MV-4-11 (cell line): ENCODE measurements around the gene ZNF567.
"Not testable (repeated sequence)": the region's sequence is repeated elsewhere in the genome, so short reads cannot be mapped to it uniquely, and the experiment has no call there.

ENCODE experiments used
- DNase-seq: peaks from one replicate; lab custom pipeline; 2025; lab: John Stamatoyannopoulos, UW

Gene ZNF567

GRCh38 chr19:36687214-36688056 lies at the start of gene ZNF567:
TSS of gene ZNF567 (plus strand) at chr19:36687612. CDS start at chr19:36694868, 7,256 bp downstream.
- peak; percentile 97 for DNase-seq

- DNase-seq = no peak
Measured at GRCh38 chr19:36638862-36639510, 48.4 kb upstream of the ZNF567 start.

DNA sequence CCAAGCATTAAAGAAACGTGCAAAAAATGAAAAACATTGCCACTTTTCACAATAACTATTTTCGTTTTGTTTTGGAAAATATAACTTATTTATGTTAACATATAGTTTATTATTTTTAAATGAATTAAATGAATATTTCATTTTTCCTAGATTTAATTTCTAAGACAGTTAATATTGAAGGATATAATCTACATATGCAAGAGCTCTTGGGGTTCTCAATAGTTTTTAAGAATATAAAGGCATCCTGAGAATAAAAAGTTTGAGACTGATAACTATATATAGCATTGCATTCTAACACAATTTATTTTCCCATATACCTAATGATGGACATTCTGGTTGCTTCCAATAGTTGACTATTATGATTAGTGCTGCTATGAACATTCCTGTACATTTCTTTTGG lies 40.7 kb upstream of the ZNF567 start:
- DNase-seq = no peak

DNA sequence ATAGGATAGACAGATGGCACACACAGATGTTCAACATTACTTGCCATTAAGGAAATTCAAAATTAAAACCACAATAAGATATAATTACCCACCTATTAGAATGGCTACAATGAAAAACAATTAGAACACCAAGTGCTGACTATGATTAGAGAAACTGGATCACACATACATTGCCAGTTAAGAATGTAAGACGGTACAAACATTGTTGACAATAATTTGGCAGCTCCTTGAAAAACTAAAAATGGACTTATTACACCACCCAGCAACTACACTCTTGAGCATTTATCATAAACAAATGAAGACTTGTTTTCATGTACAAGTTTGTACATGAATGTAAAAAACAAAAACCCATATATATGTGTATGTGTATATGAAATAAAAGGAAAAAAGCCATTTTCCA lies 34.5 kb upstream of the ZNF567 start:
- DNase-seq = no peak

- DNase-seq = no peak
Measured at GRCh38 chr19:36665832-36666231, 21.6 kb upstream of the ZNF567 start.

- DNase-seq = no peak
Measured at GRCh38 chr19:36668646-36669045, 18.8 kb upstream of the ZNF567 start.

DNA sequence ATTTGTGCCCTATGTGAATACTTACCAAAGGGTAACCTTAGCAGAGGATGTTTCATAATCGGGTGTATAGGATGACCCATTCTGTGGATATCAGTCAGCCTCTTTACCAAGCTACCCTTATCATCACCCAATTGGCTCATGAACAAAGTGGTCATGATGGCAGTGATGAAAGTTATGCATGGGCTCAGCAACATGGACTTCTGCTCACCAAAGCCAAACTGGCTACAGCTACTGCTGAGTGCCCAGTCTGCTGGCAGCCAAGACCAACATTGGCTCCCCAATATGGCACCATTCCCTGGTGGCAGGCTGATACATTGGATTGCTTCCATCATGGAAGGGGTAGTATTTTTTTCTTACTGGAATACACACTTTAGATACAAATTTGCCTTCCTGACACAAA lies 15.0 kb upstream of the ZNF567 start:
- DNase-seq = no peak

DNA sequence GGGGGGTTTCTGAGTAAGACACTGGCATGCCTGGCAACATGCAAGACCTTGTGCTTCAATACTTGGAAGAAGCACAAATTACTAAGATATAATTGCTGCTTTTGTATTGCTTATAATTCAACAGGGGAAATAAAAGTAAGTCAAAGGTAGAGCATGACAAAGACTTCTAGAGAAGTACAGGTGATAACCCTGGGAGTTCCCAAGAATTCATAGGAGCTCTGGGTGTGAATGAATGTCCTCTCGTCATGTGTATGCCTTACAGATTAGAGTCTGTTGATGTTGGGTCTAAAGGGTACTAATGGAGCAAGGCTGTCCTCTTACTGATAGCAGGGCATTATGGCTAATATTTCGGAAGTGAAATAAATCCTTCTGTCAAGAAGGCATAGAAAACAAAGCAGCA lies 13.2 kb upstream of the ZNF567 start:
- no peak for DNase-seq

GRCh38 chr19:36679455-36679854 lies 8.0 kb upstream of the ZNF567 start:
- DNase-seq = no peak

DNA sequence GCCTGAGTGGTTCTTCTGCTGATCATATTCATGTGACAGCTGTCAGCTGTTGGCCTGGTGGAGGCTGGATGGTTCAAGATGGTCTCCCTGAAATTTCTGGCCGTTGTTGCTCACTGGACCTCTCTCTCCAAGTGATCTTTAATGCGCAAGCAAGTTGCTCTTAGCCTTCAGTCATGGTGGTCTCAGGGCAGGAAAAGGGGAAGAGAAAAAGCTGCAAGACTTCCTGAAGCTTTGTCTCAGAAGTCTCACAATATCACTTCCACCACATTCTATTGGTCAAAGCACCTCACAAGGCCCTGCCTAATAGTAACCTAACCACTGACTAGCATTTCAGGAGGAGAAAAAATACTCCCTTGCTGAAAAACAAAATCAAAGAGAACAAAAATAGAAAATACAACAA lies 1.6 kb upstream of the ZNF567 start:
- DNase-seq = peak; percentile 88

DNA sequence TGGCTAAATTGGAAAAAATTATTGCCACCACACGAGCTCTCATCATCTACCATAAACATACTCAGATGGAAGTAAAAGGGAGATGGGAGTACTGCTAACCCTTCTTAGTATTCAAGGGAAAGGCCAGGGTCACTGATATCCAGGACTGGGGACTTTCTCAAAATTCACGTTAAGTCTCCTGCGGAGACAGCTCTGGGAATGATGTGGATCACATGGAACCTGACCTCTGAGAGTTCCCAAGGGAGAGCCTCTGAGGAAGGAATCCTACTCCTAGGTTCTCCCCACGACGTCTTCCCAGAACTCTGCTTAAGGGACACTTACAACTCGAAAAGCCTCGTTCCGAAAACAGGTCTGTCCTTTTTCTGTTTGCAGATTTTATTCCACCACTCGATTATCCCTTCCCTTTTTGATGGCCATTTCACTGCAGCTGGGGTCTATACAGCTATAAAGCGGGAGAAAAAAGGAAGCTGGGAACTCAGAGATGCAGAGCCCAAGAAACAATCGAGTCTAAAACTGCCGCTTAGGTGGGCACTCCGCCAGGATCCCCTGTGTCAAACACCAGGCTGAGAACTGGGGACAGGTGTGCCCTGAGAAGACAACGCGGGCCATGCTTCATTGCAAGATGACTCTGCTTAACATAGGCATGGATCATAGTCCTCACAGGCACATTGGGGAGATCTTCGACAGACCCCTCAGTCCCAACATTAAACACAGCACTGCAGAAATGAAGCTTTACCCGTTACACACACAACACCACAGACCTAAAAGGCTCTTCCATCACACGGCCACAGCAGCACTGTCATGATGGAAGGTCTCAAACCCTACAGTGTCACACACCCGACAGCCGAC lies 823 bp upstream of the ZNF567 start:
- DNase-seq = no peak

- DNase-seq = no peak
Measured at GRCh38 chr19:36688058-36688457, 646 bp downstream of the ZNF567 start.

DNA sequence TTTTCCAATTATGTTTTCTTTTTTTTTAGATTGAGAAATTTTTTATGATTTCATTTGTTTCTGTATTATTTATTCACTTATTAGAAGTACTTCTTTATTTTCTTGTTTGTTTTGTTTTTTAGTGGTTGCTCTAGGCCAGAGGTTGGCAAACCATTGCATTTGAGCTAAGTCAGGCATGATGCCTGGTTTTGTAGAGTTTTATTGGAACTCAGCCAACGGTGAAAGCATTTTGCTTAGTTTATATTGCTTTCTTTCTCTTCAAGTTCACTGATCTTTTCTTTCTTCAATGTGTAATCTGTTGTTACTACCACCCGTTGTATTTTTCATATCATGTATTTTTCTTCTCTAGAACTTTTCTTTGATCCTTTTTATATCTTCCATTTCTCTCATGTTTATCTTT lies 19.7 kb downstream of the ZNF567 start:
- DNase-seq = no peak

DNA sequence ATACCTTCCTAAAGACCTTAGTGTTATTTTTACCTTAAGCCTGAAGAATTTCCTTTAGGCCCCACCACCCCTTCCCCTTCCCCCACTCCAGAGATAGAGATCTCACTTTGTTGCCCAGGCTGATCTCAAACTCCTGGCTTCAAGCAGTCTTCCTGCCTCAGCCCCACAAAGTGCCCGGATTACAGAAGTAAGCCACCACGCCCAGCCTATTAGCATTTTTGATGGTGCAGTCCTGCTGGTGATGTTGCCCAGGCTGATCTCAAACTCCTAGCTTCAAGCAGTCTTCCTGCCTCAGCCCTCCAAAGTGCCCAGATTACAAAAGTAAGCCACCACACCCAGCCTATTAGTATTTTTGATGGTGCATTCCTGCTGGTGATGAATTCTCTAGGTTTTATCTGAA lies 22.0 kb downstream of the ZNF567 start:
- DNase-seq = no peak

- DNase-seq = no peak
Measured at GRCh38 chr19:36719687-36720556, 32.5 kb downstream of the ZNF567 start.

DNA sequence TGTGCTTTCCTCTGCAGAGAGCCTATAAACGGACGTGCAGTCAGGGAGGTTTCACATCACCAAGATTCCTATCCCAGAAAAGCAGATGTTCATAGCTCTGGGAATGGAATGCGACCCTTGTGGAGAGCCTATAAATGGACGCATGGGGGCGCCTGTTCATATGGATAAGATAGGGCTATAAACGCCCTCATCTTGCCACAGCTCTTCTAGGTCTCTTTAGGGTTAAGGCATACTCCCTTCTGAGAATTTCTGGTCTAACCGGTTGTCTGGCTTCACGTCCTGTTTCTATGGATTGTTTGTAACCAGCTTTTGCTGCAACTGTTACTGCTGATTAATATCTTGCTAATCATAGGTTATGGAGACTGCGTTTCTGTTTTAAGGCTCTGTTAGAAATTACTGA lies 48.8 kb downstream of the ZNF567 start:
- not testable (repeated sequence) for DNase-seq

- DNase-seq = no peak
Measured at GRCh38 chr19:36745870-36746269, 58.5 kb downstream of the ZNF567 start.

GRCh38 chr19:36747750-36748149 lies 60.3 kb downstream of the ZNF567 start:
- no peak for DNase-seq

DNA sequence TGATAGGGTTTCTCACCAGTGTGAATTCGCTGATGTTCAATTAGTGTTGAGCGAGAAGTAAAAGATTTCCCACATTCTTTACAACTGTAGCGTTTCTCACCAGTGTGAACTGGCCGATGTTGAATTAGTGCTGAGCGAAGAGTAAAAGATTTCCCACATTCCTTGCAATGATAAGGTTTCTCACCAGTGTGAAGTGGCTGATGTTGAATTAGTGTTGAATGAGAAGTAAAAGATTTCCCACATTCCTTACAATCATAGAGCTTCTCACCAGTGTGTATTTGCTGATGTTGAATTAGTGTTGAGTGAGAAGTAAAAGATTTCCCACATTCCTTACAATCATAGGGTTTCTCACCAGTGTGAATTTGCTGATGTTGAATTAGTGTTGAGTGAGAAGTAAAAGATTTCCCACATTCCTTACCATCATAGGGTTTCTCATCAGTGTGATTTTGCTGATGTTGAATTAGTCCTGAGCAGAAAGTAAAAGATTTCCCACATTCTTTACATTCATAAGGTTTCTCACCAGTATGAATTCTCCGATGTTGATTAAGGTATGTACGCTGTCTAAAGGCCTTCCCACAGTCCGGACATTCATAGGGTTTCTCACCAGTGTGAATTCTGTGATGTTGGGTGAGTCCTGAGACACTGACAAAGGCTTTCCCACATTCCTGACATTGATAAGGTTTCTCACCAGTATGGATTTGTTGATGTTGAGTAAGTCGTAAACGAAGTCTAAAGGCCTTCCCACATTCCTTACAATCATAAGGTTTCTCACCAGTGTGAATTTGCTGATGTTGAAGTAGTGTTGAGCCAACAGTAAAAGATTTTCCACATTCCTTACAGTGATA lies 61.2 kb downstream of the ZNF567 start:
- no peak for DNase-seq

DNA sequence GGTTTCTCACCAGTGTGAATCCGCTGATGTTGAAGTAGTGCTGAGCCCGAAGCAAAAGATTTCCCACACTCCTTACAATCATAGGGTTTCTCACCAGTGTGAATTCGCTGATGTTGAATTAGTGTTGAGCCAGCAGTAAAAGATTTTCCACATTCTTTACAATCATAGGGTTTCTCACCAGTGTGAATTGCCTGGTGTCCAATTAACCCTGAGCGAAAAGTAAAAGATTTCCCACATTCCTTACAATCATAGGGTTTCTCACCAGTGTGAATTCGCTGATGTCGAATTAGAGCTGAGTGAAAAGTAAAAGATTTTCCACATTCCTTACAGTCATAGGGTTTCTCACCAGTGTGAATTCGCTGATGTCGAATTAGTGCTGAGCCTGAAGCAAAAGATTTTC lies 62.2 kb downstream of the ZNF567 start:
- DNase-seq = not testable (repeated sequence)
